IPS-11a (cell line): ENCODE results near the gene GMCL1.
"Not testable (repeated sequence)": the region's sequence is repeated elsewhere in the genome, so short reads cannot be mapped to it uniquely, and the experiment has no call there.

Experiments
- H3K4me3 ChIP-seq: one replicate; pipeline ENCODE4 v1.5.1; 2013; ENCODE audit warnings: low read depth, low read length, control low read depth

GMCL1 gene

GRCh38 chr2:69847068-69847828 lies 17.8 kb downstream of the GMCL1 start:
- H3K4me3 ChIP-seq, result no peak overlapping the region

- H3K4me3 ChIP-seq, result no peak overlapping the region
Observed at GRCh38 chr2:69848186-69848790, 18.8 kb downstream of the GMCL1 start.

DNA sequence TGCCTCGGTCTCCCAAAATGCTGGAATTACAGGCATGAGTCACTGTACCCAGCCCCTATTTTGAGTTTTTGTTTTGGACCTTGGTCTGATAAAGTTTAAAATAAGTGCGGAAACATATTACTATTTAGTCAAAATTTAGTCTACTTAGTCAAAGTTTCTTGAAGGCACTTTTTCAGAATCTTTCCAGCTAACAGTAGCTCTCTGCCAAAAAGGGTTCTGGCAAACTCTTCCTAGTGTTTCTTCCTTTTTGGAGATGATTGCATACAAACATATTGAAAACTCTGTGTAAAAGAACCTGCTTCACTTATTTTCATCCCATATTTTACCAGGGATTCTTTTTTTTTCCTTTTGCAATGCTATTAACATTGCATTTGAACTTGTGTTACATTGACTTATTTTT lies 28.8 kb downstream of the GMCL1 start:
- H3K4me3 ChIP-seq, result no peak overlapping the region

- no peak overlapping the region for H3K4me3 ChIP-seq
Observed at GRCh38 chr2:69863298-69863697, 33.8 kb downstream of the GMCL1 start.

DNA sequence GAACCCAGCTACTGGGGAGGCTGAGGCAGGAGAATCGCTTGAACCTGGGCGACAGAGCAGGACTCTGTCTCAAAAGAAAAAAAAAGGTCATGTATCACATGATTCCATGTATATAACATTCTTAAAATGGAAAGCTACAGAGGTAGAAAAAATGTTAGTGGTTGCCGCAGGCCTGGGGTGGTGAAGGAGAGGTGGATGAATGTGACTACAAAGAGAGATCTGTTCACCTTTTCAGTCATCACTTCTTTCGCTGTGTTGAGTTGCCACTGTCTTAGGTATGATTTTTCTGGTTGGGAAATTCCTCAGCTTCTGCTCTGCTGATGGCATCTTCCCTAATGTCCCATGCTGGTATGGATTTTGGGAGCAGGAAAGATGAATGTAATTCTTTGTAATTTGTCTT lies 59.0 kb downstream of the GMCL1 start:
- H3K4me3 ChIP-seq, result no peak overlapping the region

GRCh38 chr2:69889302-69889701 lies 59.8 kb downstream of the GMCL1 start:
- no peak overlapping the region for H3K4me3 ChIP-seq

GRCh38 chr2:69890881-69891280 lies 61.4 kb downstream of the GMCL1 start:
- H3K4me3 ChIP-seq, result no peak overlapping the region

DNA sequence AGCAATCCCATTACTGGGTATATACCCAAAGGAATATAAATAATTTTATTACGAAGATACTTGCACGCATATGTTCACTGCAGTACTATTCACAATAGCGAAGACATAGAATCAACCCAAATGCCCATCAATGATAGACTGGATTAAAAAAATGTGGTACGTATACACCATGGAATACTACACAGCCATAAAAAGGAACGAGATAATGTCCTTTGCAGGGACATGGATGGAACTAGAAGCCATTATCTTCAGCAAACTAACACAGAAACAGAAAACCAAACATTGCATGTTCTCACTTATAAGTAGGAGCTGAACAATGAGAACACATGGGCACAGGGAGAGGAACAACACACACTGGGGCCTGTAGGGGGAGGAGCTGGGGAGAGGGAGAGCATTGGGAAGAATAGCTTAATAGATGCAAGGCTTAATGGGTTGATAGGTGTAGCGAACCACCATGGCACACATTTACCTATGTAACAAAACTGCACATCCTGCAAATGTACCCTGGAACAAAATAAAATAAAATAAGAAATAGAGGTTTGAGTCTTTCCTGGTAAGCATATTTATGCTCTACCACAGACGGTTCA lies 63.5 kb downstream of the GMCL1 start:
- H3K4me3 ChIP-seq, result not testable (repeated sequence)

DNA sequence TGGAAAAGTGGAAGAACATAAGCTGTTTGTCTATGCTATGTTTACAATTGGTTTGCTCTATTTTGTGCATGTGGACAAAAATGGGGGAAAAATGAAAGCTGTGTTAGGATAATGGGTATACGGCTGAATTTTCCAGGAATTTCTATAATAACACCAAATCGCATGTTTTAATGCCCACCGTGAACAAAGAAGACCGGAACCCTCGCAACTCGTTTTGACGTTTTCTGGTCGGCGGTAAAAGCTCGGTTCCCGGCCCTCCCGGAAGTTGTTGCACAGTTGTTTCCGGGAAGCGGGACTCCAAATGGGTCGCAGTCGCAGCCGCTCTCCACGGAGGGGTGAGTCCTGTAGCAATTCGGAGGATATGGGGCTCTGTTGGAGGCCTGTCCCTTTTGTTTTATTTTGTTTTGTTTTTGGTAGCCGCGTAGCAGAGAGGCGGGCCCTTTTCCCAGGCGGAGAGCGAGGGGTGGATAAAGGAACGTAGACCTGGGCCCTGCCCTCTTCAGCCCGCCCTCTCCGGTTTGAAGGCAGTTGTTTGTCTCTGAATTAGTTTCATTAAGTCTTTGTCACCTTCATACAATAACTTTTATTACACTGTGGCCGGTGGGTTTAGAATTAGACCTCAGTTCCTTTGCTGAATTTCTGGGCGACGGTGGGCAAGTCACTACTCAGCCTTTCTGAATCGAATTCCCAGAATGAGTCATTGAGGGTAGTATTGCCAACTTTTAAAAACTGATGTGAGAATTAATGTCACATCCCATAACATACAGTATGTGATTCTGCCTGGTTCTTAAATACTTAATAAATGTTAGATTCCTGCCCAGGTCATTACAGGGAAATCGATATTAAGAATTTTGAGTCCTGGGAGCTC lies 64.5 kb downstream of the GMCL1 start, which contains the start of gene SNRNP27:
SNRNP27 (plus strand) TSS at position 273 of the 868 bp plus-strand sequence; CDS start at position 302, 29 bp downstream.
- peak within 1 kb of the TSS; percentile 95 for H3K4me3 ChIP-seq

DNA sequence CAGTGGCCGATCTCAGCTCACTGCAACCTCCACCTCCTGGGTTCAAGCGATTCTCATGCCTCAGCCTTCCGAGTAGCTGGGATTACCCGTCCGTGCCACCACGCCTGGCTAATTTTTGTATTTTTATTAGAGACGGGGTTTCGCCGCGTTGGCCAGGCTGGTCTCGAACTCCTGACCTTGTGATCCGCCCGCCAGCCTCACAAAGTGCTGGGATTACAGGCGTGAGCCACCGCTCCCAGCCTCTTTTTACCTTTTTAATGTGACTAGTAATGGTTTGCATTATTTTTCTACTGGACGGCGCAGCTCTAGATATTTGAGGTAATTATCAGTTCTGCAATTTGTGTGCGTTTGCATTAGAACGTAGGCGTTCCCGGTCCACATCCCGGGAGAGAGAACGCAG lies 65.3 kb downstream of the GMCL1 start:
- peak overlapping the region; percentile 95 for H3K4me3 ChIP-seq

- H3K4me3 ChIP-seq, result no peak overlapping the region
Observed at GRCh38 chr2:69902213-69902922, 72.9 kb downstream of the GMCL1 start.

GRCh38 chr2:69907216-69907615 lies 77.8 kb downstream of the GMCL1 start:
- H3K4me3 ChIP-seq, result no peak overlapping the region

DNA sequence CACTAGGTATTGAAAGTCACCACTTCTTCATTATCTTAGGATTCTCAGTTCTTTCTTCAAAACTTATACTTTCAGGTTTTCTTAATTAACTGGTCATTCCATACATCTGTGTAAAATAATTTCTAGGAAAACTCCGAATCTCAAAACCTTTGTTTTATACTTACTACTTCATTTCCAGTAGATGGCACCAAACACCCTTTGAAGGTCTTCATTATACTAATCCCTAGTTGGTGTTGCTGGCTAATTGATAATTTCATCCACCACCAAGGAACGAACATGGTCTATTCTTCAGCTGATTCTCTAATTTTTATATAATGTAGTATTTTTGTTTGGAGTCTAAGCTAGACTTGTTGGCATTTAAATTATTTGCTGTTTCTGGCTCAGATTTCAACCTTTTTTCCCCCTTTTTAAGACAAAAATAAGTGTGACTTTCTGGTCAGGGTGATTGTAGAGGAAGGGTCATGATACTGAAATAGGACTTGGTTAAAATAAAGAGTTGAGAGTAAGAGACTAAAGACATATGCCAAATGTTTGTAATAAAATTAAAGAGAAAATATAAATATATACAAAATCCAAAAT lies 82.6 kb downstream of the GMCL1 start:
- no peak overlapping the region for H3K4me3 ChIP-seq

DNA sequence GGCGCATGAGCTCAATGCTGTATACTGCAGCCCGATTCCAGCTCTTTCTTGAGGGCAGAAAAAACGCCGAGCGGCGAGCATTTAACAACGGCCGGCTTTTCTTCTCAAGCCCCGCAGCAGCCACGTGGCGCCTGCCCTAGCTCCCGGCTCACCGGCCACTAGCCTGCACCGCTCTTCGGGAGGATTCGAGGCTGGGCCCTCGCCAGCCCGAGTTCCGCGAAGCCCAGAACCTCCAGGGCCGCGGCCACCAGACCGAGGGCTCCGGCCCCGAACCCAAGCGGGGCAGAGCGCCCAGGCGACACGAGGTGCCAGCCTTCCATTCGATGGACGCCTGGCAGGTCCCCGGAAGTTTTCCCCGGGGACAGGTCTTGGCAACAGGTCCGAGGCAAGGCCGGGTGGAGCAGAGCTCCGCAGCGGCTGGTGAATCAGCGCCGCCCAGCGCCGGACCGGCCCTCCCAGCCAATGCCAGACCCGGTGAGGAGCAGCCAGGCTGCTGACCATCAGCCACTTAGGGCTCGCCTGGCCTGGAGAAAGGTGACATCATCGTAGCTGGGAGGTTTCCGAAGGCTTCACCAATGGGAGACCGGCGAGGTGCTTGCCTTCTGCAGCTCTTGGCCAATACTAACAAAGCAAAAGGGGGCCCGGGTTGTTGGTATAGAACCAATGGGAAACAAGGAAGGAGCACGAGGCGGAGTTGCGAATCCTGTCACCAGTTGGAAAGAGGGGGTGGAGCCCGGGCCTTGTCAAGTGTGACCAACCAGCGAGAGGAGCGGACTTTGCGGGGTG lies 84.9 kb downstream of the GMCL1 start:
- peak overlapping the region; percentile 57 for H3K4me3 ChIP-seq

GRCh38 chr2:69914950-69915945 lies 85.8 kb downstream of the GMCL1 start, which contains the start of gene MXD1:
Gene MXD1, plus strand, starts transcription at chr2:69915109. Its CDS starts 222 bp downstream, at chr2:69915331.
- H3K4me3 ChIP-seq, result peak within 1 kb of the TSS; percentile 67

DNA sequence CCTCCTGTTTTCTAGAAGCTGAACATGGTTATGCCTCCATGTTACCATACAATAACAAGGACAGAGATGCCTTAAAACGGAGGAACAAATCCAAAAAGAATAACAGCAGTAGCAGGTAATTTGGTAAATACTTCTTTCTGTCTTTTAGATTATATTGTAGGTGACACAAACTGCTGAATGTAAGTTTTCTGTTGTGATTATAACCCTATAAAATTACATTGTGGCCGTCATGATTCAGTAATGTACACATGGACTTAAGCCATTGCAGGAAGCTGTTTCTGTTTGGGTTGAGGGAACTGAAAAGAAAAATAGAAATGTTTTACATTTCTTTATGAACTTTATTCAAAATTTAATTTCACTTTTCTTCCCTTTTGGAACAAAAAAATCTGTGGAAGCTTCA lies 86.6 kb downstream of the GMCL1 start:
- no peak overlapping the region for H3K4me3 ChIP-seq

DNA sequence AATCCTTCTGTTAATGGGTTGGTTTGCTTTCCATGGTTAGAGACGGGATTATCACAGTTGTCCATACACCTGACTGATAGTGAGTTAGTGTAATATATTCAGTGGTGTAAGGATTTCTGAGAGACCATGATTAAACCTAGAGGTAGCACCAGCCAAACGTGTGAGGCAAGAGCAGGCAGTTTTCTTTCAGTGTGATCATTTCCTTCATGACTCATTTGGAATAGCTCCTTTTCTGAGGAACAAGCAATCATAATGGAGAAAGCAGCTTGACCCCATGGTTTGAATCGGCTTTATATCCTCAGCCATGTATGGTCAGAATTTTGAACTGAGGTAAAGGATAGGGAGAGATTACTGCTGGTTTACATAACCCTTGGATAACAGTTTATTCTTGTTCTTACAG lies 88.4 kb downstream of the GMCL1 start:
- no peak overlapping the region for H3K4me3 ChIP-seq

GRCh38 chr2:69918401-69918800 lies 88.9 kb downstream of the GMCL1 start:
- no peak overlapping the region for H3K4me3 ChIP-seq
